H1 (cell line): ENCODE data around the gene DOK7. TPM values are rescaled to one million over a fixed set of nuclear protein-coding genes. Genes with fewer than 3 reads are reported as not detected.

Experiments
- CTCF ChIA-PET: fragments of 300-600 bp; sonication (Branson Sonifier 250); formaldehyde crosslinking; loops from one replicate; lab custom pipeline; 2021; ENCODE audit not compliant: partially characterized antibody; lab: Charles Lee
- POLR2A ChIA-PET: fragments of 300-600 bp; sonication (Branson Sonifier 250); formaldehyde crosslinking; loops from one replicate; lab custom pipeline; 2021; ENCODE audit warnings: inconsistent platforms; ENCODE audit not compliant: partially characterized antibody; lab: Charles Lee
- DNase-seq, 2 experiments: peaks; one replicate each; pipeline versions ENCODE4 v3.0.0 to v3.0.0-alpha.2; 2010 to 2022; ENCODE audit warnings: low spot score in 2 of 2, low read depth in 1 of 2, mixed read lengths in 1 of 2
- FAIRE-seq: peaks from 2 replicates; lab custom pipeline; 2011; peaks lifted over from hg19 to GRCh38; lab: Jason Lieb, UNC
- H2AFZ ChIP-seq: 2 replicates; pipeline ENCODE4 v1.8.1; 2012; ENCODE audit warnings: low read length, inconsistent platforms
- H2AK5ac ChIP-seq: 2 replicates; pipeline ENCODE4 v1.6.1; 2013; ENCODE audit warnings: low read depth, low read length
- H2BK120ac ChIP-seq: replicated peaks from 2 replicates; pipeline ENCODE3; 2013; ENCODE audit warnings: low read depth, low read length, inconsistent platforms
- H2BK12ac ChIP-seq: 2 replicates; pipeline ENCODE4 v1.6.1; 2013; ENCODE audit warnings: low read depth, low read length
- H2BK15ac ChIP-seq: 2 replicates; pipeline ENCODE4 v1.6.1; 2013; ENCODE audit warnings: low read length
- H2BK20ac ChIP-seq: 2 replicates; pipeline ENCODE4 v1.6.1; 2013; ENCODE audit warnings: low read length
- H2BK5ac ChIP-seq: 2 replicates; pipeline ENCODE4 v1.6.1; 2013; ENCODE audit warnings: low read depth, low read length
- H3K14ac ChIP-seq: 2 replicates; pipeline ENCODE4 v1.6.1; 2013; ENCODE audit warnings: inconsistent platforms; ENCODE audit not compliant: insufficient read length
- H3K18ac ChIP-seq: 2 replicates; pipeline ENCODE4 v1.6.1; 2013; ENCODE audit warnings: low read length; ENCODE audit errors: extremely low read depth
- H3K23ac ChIP-seq: 2 replicates; pipeline ENCODE4 v1.6.1; 2013; ENCODE audit warnings: inconsistent platforms; ENCODE audit not compliant: insufficient read length
- H3K23me2 ChIP-seq: 2 replicates; pipeline ENCODE4 v1.6.1; 2013; ENCODE audit warnings: low read depth, low read length
- H3K27ac ChIP-seq: 2 replicates; pipeline ENCODE4 v1.6.1; 2011; ENCODE audit warnings: low read depth, low read length, inconsistent platforms
- H3K27me3 ChIP-seq, 4 experiments: replicated peaks in 1 of 4; 1 replicate in 1 of 4; 2 replicates in 3 of 4; pipeline versions ENCODE4 v1.6.1 to v1.8.1; 2011 to 2013; ENCODE audit warnings: low read length in 3 of 4, mild to moderate bottlenecking in 3 of 4, inconsistent platforms in 2 of 4, mixed read lengths in 2 of 4, moderate library complexity in 1 of 4; ENCODE audit not compliant: control insufficient read depth in 3 of 4, insufficient read depth in 3 of 4; ENCODE audit errors: extremely low read depth in 1 of 4
- H3K36me3 ChIP-seq, 4 experiments: 2 replicates each; pipeline versions ENCODE4 v1.6.1 to v1.8.1; 2011 to 2013; ENCODE audit warnings: mild to moderate bottlenecking in 4 of 4, low read length in 3 of 4, moderate library complexity in 2 of 4, control low read depth in 1 of 4, inconsistent platforms in 1 of 4; ENCODE audit not compliant: insufficient read depth in 4 of 4, control insufficient read depth in 2 of 4
- H3K4ac ChIP-seq: replicated peaks from 2 replicates; pipeline ENCODE3; 2013; ENCODE audit warnings: low read length, low read depth, mixed read lengths, inconsistent platforms; ENCODE audit not compliant: insufficient read length
- H3K4me1 ChIP-seq, 4 experiments: replicated peaks in 1 of 4; 1 replicate in 1 of 4; 2 replicates in 3 of 4; pipeline versions ENCODE4 v1.6.1 to v1.8.1; 2011 to 2013; ENCODE audit warnings: low read length in 3 of 4, inconsistent platforms in 2 of 4, mixed read lengths in 1 of 4; ENCODE audit not compliant: insufficient read depth in 4 of 4, control insufficient read depth in 3 of 4
- H3K4me2 ChIP-seq, 2 experiments: 2 replicates each; pipeline versions ENCODE4 v1.6.1 to v1.8.1; 2011 to 2013; ENCODE audit warnings: low read depth in 2 of 2, low read length in 2 of 2, control low read depth in 1 of 2, inconsistent platforms in 1 of 2, mild to moderate bottlenecking in 1 of 2; ENCODE audit not compliant: insufficient read depth in 1 of 2
- H3K4me3 ChIP-seq, 4 experiments: fragments of 200-600, 300-600 bp in 1 of 4; sonication (generic), shearing (Covaris generic), sonication (Bioruptor Twin) in 1 of 4; 2 replicates each; pipeline versions ENCODE4 v1.5.1 to v1.8.1; 2011 to 2016; ENCODE audit warnings: low read length in 4 of 4, low read depth in 3 of 4, control low read depth in 2 of 4, inconsistent platforms in 2 of 4, mild to moderate bottlenecking in 2 of 4, mixed read lengths in 1 of 4, moderate library complexity in 1 of 4; ENCODE audit not compliant: insufficient read depth in 2 of 4; ENCODE audit errors: extremely low read depth in 1 of 4
- H3K56ac ChIP-seq: replicated peaks from 2 replicates; pipeline ENCODE3; 2013; ENCODE audit warnings: low read depth, mild to moderate bottlenecking, mixed read lengths, low read length, inconsistent platforms; ENCODE audit not compliant: insufficient read length
- H3K79me1 ChIP-seq: 2 replicates; pipeline ENCODE4 v1.6.1; 2013; ENCODE audit warnings: low read depth, low read length, control low read depth
- H3K79me2 ChIP-seq, 2 experiments: 2 replicates each; pipeline versions ENCODE4 v1.6.1 to v1.8.1; 2012 to 2013; ENCODE audit warnings: low read length in 2 of 2, mild to moderate bottlenecking in 2 of 2, inconsistent platforms in 1 of 2; ENCODE audit not compliant: insufficient read depth in 2 of 2, control insufficient read depth in 1 of 2
- H3K9ac ChIP-seq, 4 experiments: replicated peaks in 1 of 4; 1 replicate in 1 of 4; 2 replicates in 3 of 4; pipeline versions ENCODE4 v1.6.1 to v1.8.1; 2011 to 2013; ENCODE audit warnings: low read depth in 3 of 4, low read length in 3 of 4, control low read depth in 2 of 4, mild to moderate bottlenecking in 2 of 4, moderate library complexity in 2 of 4, inconsistent platforms in 1 of 4; ENCODE audit errors: extremely low read depth in 1 of 4
- H3K9me3 ChIP-seq, 2 experiments: 2 replicates each; pipeline versions ENCODE4 v1.6.1 to v1.8.1; 2012 to 2013; ENCODE audit warnings: mild to moderate bottlenecking in 2 of 2, moderate library complexity in 2 of 2, control low read depth in 1 of 2, inconsistent platforms in 1 of 2, low read depth in 1 of 2, low read length in 1 of 2, mixed read lengths in 1 of 2; ENCODE audit not compliant: insufficient read depth in 2 of 2
- H4K20me1 ChIP-seq, 2 experiments: replicated peaks in 1 of 2; 2 replicates each; pipeline versions ENCODE3 to v1.8.1; 2011 to 2013; ENCODE audit warnings: inconsistent platforms in 2 of 2, low read length in 2 of 2, mild to moderate bottlenecking in 1 of 2; ENCODE audit not compliant: insufficient read depth in 2 of 2, control insufficient read depth in 1 of 2
- H4K5ac ChIP-seq: 2 replicates; pipeline ENCODE4 v1.6.1; 2013; ENCODE audit warnings: low read length, low read depth, mixed read lengths, inconsistent platforms; ENCODE audit not compliant: insufficient read length
- H4K8ac ChIP-seq: 2 replicates; pipeline ENCODE4 v1.8.0; 2013; ENCODE audit warnings: mild to moderate bottlenecking, moderate library complexity, low read length, inconsistent platforms; ENCODE audit not compliant: insufficient read depth; ENCODE audit errors: extremely low read depth
- H4K91ac ChIP-seq: replicated peaks from 2 replicates; pipeline ENCODE3; 2013; ENCODE audit warnings: low read length, mixed read lengths, inconsistent platforms; ENCODE audit not compliant: insufficient read length
- CTBP2 ChIP-seq: IDR thresholded peaks from 2 replicates; pipeline ENCODE4 v1.7.0; 2011; ENCODE audit warnings: borderline replicate concordance, mild to moderate bottlenecking, moderate library complexity, mixed read lengths, low read length; ENCODE audit not compliant: insufficient read depth, insufficient read length
- FOSL1 ChIP-seq: IDR thresholded peaks from 2 replicates; pipeline ENCODE4 v1.6.1; 2011; ENCODE audit warnings: mild to moderate bottlenecking, low read depth, low read length, moderate library complexity; ENCODE audit not compliant: insufficient read depth
- MAFK ChIP-seq: IDR thresholded peaks from 2 replicates; pipeline ENCODE4 v1.6.1; 2012; ENCODE audit warnings: low read depth, mild to moderate bottlenecking, improper control_type of control experiment, low read length
- NANOG ChIP-seq: IDR thresholded peaks from 2 replicates; pipeline ENCODE4 v1.6.1; 2011; ENCODE audit warnings: low read length, low read depth, mild to moderate bottlenecking, inconsistent platforms; ENCODE audit not compliant: insufficient read depth, poor library complexity, severe bottlenecking
- NRF1 ChIP-seq: IDR thresholded peaks from 2 replicates; pipeline ENCODE4 v1.6.1; 2011; ENCODE audit warnings: mild to moderate bottlenecking, low read depth, low read length, improper control_type of control experiment
- POU5F1 ChIP-seq: IDR thresholded peaks from 2 replicates; pipeline ENCODE4 v1.6.1; 2011; ENCODE audit warnings: low read depth, mild to moderate bottlenecking, low read length, moderate library complexity
- RBBP5 ChIP-seq: IDR thresholded peaks from 2 replicates; pipeline ENCODE4 v1.7.1; 2012; ENCODE audit warnings: low read depth, mild to moderate bottlenecking, inconsistent platforms, low read length, moderate library complexity, borderline replicate concordance
- RXRA ChIP-seq: IDR thresholded peaks from 2 replicates; pipeline ENCODE4 v1.6.1; 2011; ENCODE audit warnings: low read depth, mild to moderate bottlenecking, low read length, moderate library complexity; ENCODE audit not compliant: insufficient read depth
- SIRT6 ChIP-seq: IDR thresholded peaks from one replicate; pipeline ENCODE4 v1.7.1; 2012; ENCODE audit warnings: low read length, inconsistent platforms
- SUZ12 ChIP-seq: fragments of 200-600 bp; sonication (generic); IDR thresholded peaks from 2 replicates; pipeline ENCODE4 v1.6.1; 2012; ENCODE audit warnings: mild to moderate bottlenecking, inconsistent platforms, low read length, moderate library complexity, mixed read lengths
- WGBS, 2 experiments: shearing (Covaris generic) in 1 of 2; methylation state at CpG; one replicate each; pipeline versions ENCODE4 v1.1.6 to v1.1.7; 2013 to 2015; ENCODE audit warnings: low lambda C conversion rate in 2 of 2, mixed read lengths in 2 of 2, inconsistent platforms in 1 of 2, low coverage in 1 of 2, missing lambda C conversion rate in 1 of 2; ENCODE audit not compliant: insufficient replicate concordance in 2 of 2, insufficient coverage in 1 of 2, insufficient read length in 1 of 2; ENCODE audit errors: extremely low coverage in 1 of 2, missing lambda C conversion rate in 1 of 2; 5-methylcytosine and 5-hydroxymethylcytosine counted together
- polyA plus RNA-seq, 7 experiments: library from polyadenylated mRNA; depleted of rRNA in 3 of 7; stranded (reverse) in 5 of 7; unstranded in 2 of 7; fragments of >200 nt in 5 of 7; fragments of 200-250 nt in 2 of 7; gene quantifications; 1 replicate in 5 of 7; 2 replicates in 1 of 7; 4 replicates in 1 of 7; pipeline versions ENCODE4 v1.2.1 to v1.2.3, GENCODE V29; 2011 to 2013; ENCODE audit warnings: missing spikeins in 2 of 7, mixed read lengths in 2 of 7
- total RNA-seq: library from RNA; stranded (reverse); fragmentation: NEBNext Ultra II Directional; extraction: Animal tissue kit (Norgen Biotek cat#: 25700); gene quantifications from 2 replicates; pipeline ENCODE4 v1.2.1, GENCODE V29; 2021

The DOK7 gene
- total and polyA plus RNA-seq, 2 of the 8 experiments (the other 6 are each of a cell fraction or from before 2014, with no cell fraction given): 0.32 TPM; not detected in 1

DNA sequence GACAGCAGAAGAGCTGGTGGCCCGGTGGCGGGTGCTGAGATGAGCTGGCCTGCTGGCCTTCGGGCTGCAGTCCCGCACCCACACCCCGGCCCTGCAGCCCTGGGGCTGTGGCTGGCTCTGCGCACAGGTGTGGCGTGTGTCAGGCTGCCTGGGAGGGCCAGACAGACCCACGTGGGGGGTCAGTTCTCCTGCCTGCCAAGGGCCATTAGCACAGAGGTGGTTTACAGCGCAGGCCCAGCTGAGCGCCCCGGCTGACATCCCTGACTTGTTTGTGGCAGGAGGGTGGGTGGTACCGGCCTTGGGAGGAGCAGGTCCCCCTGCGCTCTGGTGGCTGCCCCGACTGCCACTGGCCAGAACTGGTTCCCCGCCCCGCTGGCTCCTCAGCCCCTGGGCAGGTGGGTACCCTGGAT is 30.7 kb upstream of the DOK7 start:
- 92% methylated on average over 16 of the region's 16 CpGs; no CpG with 5 or more reads in 1 of the 2 experiments for WGBS, 2 experiments
- no peak for FAIRE-seq
- CTCF ChIA-PET: interaction anchor here (1.3 to 2.1 kb wide), 3 partner anchors 11 to 86 kb away, joined by 6 to 7 read pairs (median 7); no protein-coding TSS in a partner anchor

More for the DNA sequence above, 30.7 kb upstream of the DOK7 start:
- no peaks in the 10 kb centered on the region for H3K36me3 ChIP-seq
- H2AFZ ChIP-seq: no peak overlapping the region
- H3K9me3 ChIP-seq: no peaks in the 10 kb centered on the region
- no peak overlapping the region for H2BK12ac ChIP-seq
- no peak overlapping the region for H4K5ac ChIP-seq
- H2AK5ac ChIP-seq: no peak overlapping the region
- H3K4me2 ChIP-seq: no peak overlapping the region
- H3K23ac ChIP-seq: no peak overlapping the region
- H3K18ac ChIP-seq: no peak overlapping the region
- POLR2A ChIA-PET: no interaction called here
- no peaks in the 10 kb centered on the region for H3K79me1 ChIP-seq
- H3K27me3 ChIP-seq: no peaks in the 10 kb centered on the region; a peak in 1 of 7 replicates
- H4K91ac ChIP-seq: no peak overlapping the region
- TF ChIP-seq CTBP2: no peak
- TF ChIP-seq SIRT6: no peak
- TF ChIP-seq NRF1: no peak
- TF ChIP-seq SUZ12: no peak
- no peak for TF ChIP-seq FOSL1
- no peak for TF ChIP-seq NANOG
- no peak for TF ChIP-seq RXRA
- no peak for TF ChIP-seq RBBP5
- TF ChIP-seq MAFK: no peak
- TF ChIP-seq POU5F1: no peak
- H4K20me1 ChIP-seq: peaks cover 0 to 5% of the 10 kb centered on the region in 2 experiments
- no peaks in the 10 kb centered on the region for H3K23me2 ChIP-seq
- H3K14ac ChIP-seq: no peak overlapping the region
- no peak overlapping the region for H4K8ac ChIP-seq
- no peak overlapping the region for H3K4ac ChIP-seq
- H3K79me2 ChIP-seq: no peaks in the 10 kb centered on the region
- H3K27ac ChIP-seq: no peak overlapping the region
- peaks cover 0 to 5% (median 2%) of the 10 kb centered on the region in 4 experiments; a peak in 3 of 7 replicates for H3K4me1 ChIP-seq
- no peak overlapping the region for H3K56ac ChIP-seq
- DNase-seq: no peak
- no peak overlapping the region for H2BK5ac ChIP-seq
- no peak overlapping the region for H3K4me3 ChIP-seq
- H2BK20ac ChIP-seq: no peak overlapping the region
- no peak overlapping the region for H2BK120ac ChIP-seq
- H2BK15ac ChIP-seq: no peak overlapping the region
- no peak overlapping the region for H3K9ac ChIP-seq
